H1 (cell line): Measurements from ENCODE around the gene DCTN3. TPM values are rescaled to one million over a fixed set of nuclear protein-coding genes. Genes with fewer than 3 reads are reported as not detected.

Source experiments
- CTCF ChIA-PET: fragments of 300-600 bp; sonication (Branson Sonifier 250); formaldehyde crosslinking; loops from one replicate; lab custom pipeline; 2021; ENCODE audit not compliant: partially characterized antibody; lab: Charles Lee
- POLR2A ChIA-PET: fragments of 300-600 bp; sonication (Branson Sonifier 250); formaldehyde crosslinking; loops from one replicate; lab custom pipeline; 2021; ENCODE audit warnings: inconsistent platforms; ENCODE audit not compliant: partially characterized antibody; lab: Charles Lee
- DNase-seq, 2 experiments: peaks; one replicate each; pipeline versions ENCODE4 v3.0.0 to v3.0.0-alpha.2; 2010 to 2022; ENCODE audit warnings: low spot score in 2 of 2, low read depth in 1 of 2, mixed read lengths in 1 of 2
- FAIRE-seq: peaks from 2 replicates; lab custom pipeline; 2011; peaks lifted over from hg19 to GRCh38; lab: Jason Lieb, UNC
- H2AFZ ChIP-seq: 2 replicates; pipeline ENCODE4 v1.8.1; 2012; ENCODE audit warnings: low read length, inconsistent platforms
- H2AK5ac ChIP-seq: 2 replicates; pipeline ENCODE4 v1.6.1; 2013; ENCODE audit warnings: low read depth, low read length
- H2BK120ac ChIP-seq: replicated peaks from 2 replicates; pipeline ENCODE3; 2013; ENCODE audit warnings: low read depth, low read length, inconsistent platforms
- H2BK12ac ChIP-seq: 2 replicates; pipeline ENCODE4 v1.6.1; 2013; ENCODE audit warnings: low read depth, low read length
- H2BK15ac ChIP-seq: 2 replicates; pipeline ENCODE4 v1.6.1; 2013; ENCODE audit warnings: low read length
- H2BK20ac ChIP-seq: 2 replicates; pipeline ENCODE4 v1.6.1; 2013; ENCODE audit warnings: low read length
- H2BK5ac ChIP-seq: 2 replicates; pipeline ENCODE4 v1.6.1; 2013; ENCODE audit warnings: low read depth, low read length
- H3K14ac ChIP-seq: 2 replicates; pipeline ENCODE4 v1.6.1; 2013; ENCODE audit warnings: inconsistent platforms; ENCODE audit not compliant: insufficient read length
- H3K18ac ChIP-seq: 2 replicates; pipeline ENCODE4 v1.6.1; 2013; ENCODE audit warnings: low read length; ENCODE audit errors: extremely low read depth
- H3K23ac ChIP-seq: 2 replicates; pipeline ENCODE4 v1.6.1; 2013; ENCODE audit warnings: inconsistent platforms; ENCODE audit not compliant: insufficient read length
- H3K23me2 ChIP-seq: 2 replicates; pipeline ENCODE4 v1.6.1; 2013; ENCODE audit warnings: low read depth, low read length
- H3K27ac ChIP-seq: 2 replicates; pipeline ENCODE4 v1.6.1; 2011; ENCODE audit warnings: low read depth, low read length, inconsistent platforms
- H3K27me3 ChIP-seq, 4 experiments: replicated peaks in 1 of 4; 1 replicate in 1 of 4; 2 replicates in 3 of 4; pipeline versions ENCODE4 v1.6.1 to v1.8.1; 2011 to 2013; ENCODE audit warnings: low read length in 3 of 4, mild to moderate bottlenecking in 3 of 4, inconsistent platforms in 2 of 4, mixed read lengths in 2 of 4, moderate library complexity in 1 of 4; ENCODE audit not compliant: control insufficient read depth in 3 of 4, insufficient read depth in 3 of 4; ENCODE audit errors: extremely low read depth in 1 of 4
- H3K36me3 ChIP-seq, 4 experiments: 2 replicates each; pipeline versions ENCODE4 v1.6.1 to v1.8.1; 2011 to 2013; ENCODE audit warnings: mild to moderate bottlenecking in 4 of 4, low read length in 3 of 4, moderate library complexity in 2 of 4, control low read depth in 1 of 4, inconsistent platforms in 1 of 4; ENCODE audit not compliant: insufficient read depth in 4 of 4, control insufficient read depth in 2 of 4
- H3K4ac ChIP-seq: replicated peaks from 2 replicates; pipeline ENCODE3; 2013; ENCODE audit warnings: low read length, low read depth, mixed read lengths, inconsistent platforms; ENCODE audit not compliant: insufficient read length
- H3K4me1 ChIP-seq, 4 experiments: replicated peaks in 1 of 4; 1 replicate in 1 of 4; 2 replicates in 3 of 4; pipeline versions ENCODE4 v1.6.1 to v1.8.1; 2011 to 2013; ENCODE audit warnings: low read length in 3 of 4, inconsistent platforms in 2 of 4, mixed read lengths in 1 of 4; ENCODE audit not compliant: insufficient read depth in 4 of 4, control insufficient read depth in 3 of 4
- H3K4me2 ChIP-seq, 2 experiments: 2 replicates each; pipeline versions ENCODE4 v1.6.1 to v1.8.1; 2011 to 2013; ENCODE audit warnings: low read depth in 2 of 2, low read length in 2 of 2, control low read depth in 1 of 2, inconsistent platforms in 1 of 2, mild to moderate bottlenecking in 1 of 2; ENCODE audit not compliant: insufficient read depth in 1 of 2
- H3K4me3 ChIP-seq, 4 experiments: fragments of 200-600, 300-600 bp in 1 of 4; sonication (generic), shearing (Covaris generic), sonication (Bioruptor Twin) in 1 of 4; 2 replicates each; pipeline versions ENCODE4 v1.5.1 to v1.8.1; 2011 to 2016; ENCODE audit warnings: low read length in 4 of 4, low read depth in 3 of 4, control low read depth in 2 of 4, inconsistent platforms in 2 of 4, mild to moderate bottlenecking in 2 of 4, mixed read lengths in 1 of 4, moderate library complexity in 1 of 4; ENCODE audit not compliant: insufficient read depth in 2 of 4; ENCODE audit errors: extremely low read depth in 1 of 4
- H3K56ac ChIP-seq: replicated peaks from 2 replicates; pipeline ENCODE3; 2013; ENCODE audit warnings: low read depth, mild to moderate bottlenecking, mixed read lengths, low read length, inconsistent platforms; ENCODE audit not compliant: insufficient read length
- H3K79me1 ChIP-seq: 2 replicates; pipeline ENCODE4 v1.6.1; 2013; ENCODE audit warnings: low read depth, low read length, control low read depth
- H3K79me2 ChIP-seq, 2 experiments: 2 replicates each; pipeline versions ENCODE4 v1.6.1 to v1.8.1; 2012 to 2013; ENCODE audit warnings: low read length in 2 of 2, mild to moderate bottlenecking in 2 of 2, inconsistent platforms in 1 of 2; ENCODE audit not compliant: insufficient read depth in 2 of 2, control insufficient read depth in 1 of 2
- H3K9ac ChIP-seq, 4 experiments: replicated peaks in 1 of 4; 1 replicate in 1 of 4; 2 replicates in 3 of 4; pipeline versions ENCODE4 v1.6.1 to v1.8.1; 2011 to 2013; ENCODE audit warnings: low read depth in 3 of 4, low read length in 3 of 4, control low read depth in 2 of 4, mild to moderate bottlenecking in 2 of 4, moderate library complexity in 2 of 4, inconsistent platforms in 1 of 4; ENCODE audit errors: extremely low read depth in 1 of 4
- H3K9me3 ChIP-seq, 2 experiments: 2 replicates each; pipeline versions ENCODE4 v1.6.1 to v1.8.1; 2012 to 2013; ENCODE audit warnings: mild to moderate bottlenecking in 2 of 2, moderate library complexity in 2 of 2, control low read depth in 1 of 2, inconsistent platforms in 1 of 2, low read depth in 1 of 2, low read length in 1 of 2, mixed read lengths in 1 of 2; ENCODE audit not compliant: insufficient read depth in 2 of 2
- H4K20me1 ChIP-seq, 2 experiments: replicated peaks in 1 of 2; 2 replicates each; pipeline versions ENCODE3 to v1.8.1; 2011 to 2013; ENCODE audit warnings: inconsistent platforms in 2 of 2, low read length in 2 of 2, mild to moderate bottlenecking in 1 of 2; ENCODE audit not compliant: insufficient read depth in 2 of 2, control insufficient read depth in 1 of 2
- H4K5ac ChIP-seq: 2 replicates; pipeline ENCODE4 v1.6.1; 2013; ENCODE audit warnings: low read length, low read depth, mixed read lengths, inconsistent platforms; ENCODE audit not compliant: insufficient read length
- H4K8ac ChIP-seq: 2 replicates; pipeline ENCODE4 v1.8.0; 2013; ENCODE audit warnings: mild to moderate bottlenecking, moderate library complexity, low read length, inconsistent platforms; ENCODE audit not compliant: insufficient read depth; ENCODE audit errors: extremely low read depth
- H4K91ac ChIP-seq: replicated peaks from 2 replicates; pipeline ENCODE3; 2013; ENCODE audit warnings: low read length, mixed read lengths, inconsistent platforms; ENCODE audit not compliant: insufficient read length
- CREB1 ChIP-seq: IDR thresholded peaks from 2 replicates; pipeline ENCODE4 v1.6.1; 2012; ENCODE audit warnings: inconsistent platforms
- CTBP2 ChIP-seq: IDR thresholded peaks from 2 replicates; pipeline ENCODE4 v1.7.0; 2011; ENCODE audit warnings: borderline replicate concordance, mild to moderate bottlenecking, moderate library complexity, mixed read lengths, low read length; ENCODE audit not compliant: insufficient read depth, insufficient read length
- GABPA ChIP-seq: IDR thresholded peaks from 2 replicates; pipeline ENCODE4 v1.6.1; 2011; ENCODE audit warnings: mild to moderate bottlenecking, low read length, moderate library complexity, borderline replicate concordance; ENCODE audit not compliant: insufficient read depth
- POU5F1 ChIP-seq: IDR thresholded peaks from 2 replicates; pipeline ENCODE4 v1.6.1; 2011; ENCODE audit warnings: low read depth, mild to moderate bottlenecking, low read length, moderate library complexity
- RFX5 ChIP-seq: IDR thresholded peaks from 2 replicates; pipeline ENCODE4 v1.6.1; 2011; ENCODE audit warnings: low read depth, low read length, improper control_type of control experiment, borderline replicate concordance
- RXRA ChIP-seq: IDR thresholded peaks from 2 replicates; pipeline ENCODE4 v1.6.1; 2011; ENCODE audit warnings: low read depth, mild to moderate bottlenecking, low read length, moderate library complexity; ENCODE audit not compliant: insufficient read depth
- YY1 ChIP-seq: IDR thresholded peaks from 2 replicates; pipeline ENCODE4 v1.6.1; 2011; ENCODE audit warnings: low read depth, mild to moderate bottlenecking, low read length
- WGBS, 2 experiments: shearing (Covaris generic) in 1 of 2; methylation state at CpG; one replicate each; pipeline versions ENCODE4 v1.1.6 to v1.1.7; 2013 to 2015; ENCODE audit warnings: low lambda C conversion rate in 2 of 2, mixed read lengths in 2 of 2, inconsistent platforms in 1 of 2, low coverage in 1 of 2, missing lambda C conversion rate in 1 of 2; ENCODE audit not compliant: insufficient replicate concordance in 2 of 2, insufficient coverage in 1 of 2, insufficient read length in 1 of 2; ENCODE audit errors: extremely low coverage in 1 of 2, missing lambda C conversion rate in 1 of 2; 5-methylcytosine and 5-hydroxymethylcytosine counted together
- polyA plus RNA-seq, 7 experiments: library from polyadenylated mRNA; depleted of rRNA in 3 of 7; stranded (reverse) in 5 of 7; unstranded in 2 of 7; fragments of >200 nt in 5 of 7; fragments of 200-250 nt in 2 of 7; gene quantifications; 1 replicate in 5 of 7; 2 replicates in 1 of 7; 4 replicates in 1 of 7; pipeline versions ENCODE4 v1.2.1 to v1.2.3, GENCODE V29; 2011 to 2013; ENCODE audit warnings: missing spikeins in 2 of 7, mixed read lengths in 2 of 7
- total RNA-seq: library from RNA; stranded (reverse); fragmentation: NEBNext Ultra II Directional; extraction: Animal tissue kit (Norgen Biotek cat#: 25700); gene quantifications from 2 replicates; pipeline ENCODE4 v1.2.1, GENCODE V29; 2021
- TF ChIP-seq, protein P1 (sequence below): IDR thresholded peaks from 2 replicates; pipeline ENCODE4 v1.6.1; 2012; ENCODE audit warnings: inconsistent platforms
- TF ChIP-seq, protein P2 (sequence below), 3 experiments: IDR thresholded peaks; 1 replicate in 2 of 3; 2 replicates in 1 of 3; pipeline versions ENCODE4 v1.5.1 to v1.6.1; 2011; ENCODE audit warnings: low read length in 3 of 3, mild to moderate bottlenecking in 3 of 3, inconsistent platforms in 2 of 3, low read depth in 1 of 3, moderate library complexity in 1 of 3; ENCODE audit not compliant: insufficient read depth in 1 of 3; ENCODE audit errors: control extremely low read depth in 1 of 3

DCTN3 gene
- total and polyA plus RNA-seq, 2 of the 8 experiments (the other 6 are each of a cell fraction or from before 2014, with no cell fraction given): 25.6 to 39.2 TPM

DNA sequence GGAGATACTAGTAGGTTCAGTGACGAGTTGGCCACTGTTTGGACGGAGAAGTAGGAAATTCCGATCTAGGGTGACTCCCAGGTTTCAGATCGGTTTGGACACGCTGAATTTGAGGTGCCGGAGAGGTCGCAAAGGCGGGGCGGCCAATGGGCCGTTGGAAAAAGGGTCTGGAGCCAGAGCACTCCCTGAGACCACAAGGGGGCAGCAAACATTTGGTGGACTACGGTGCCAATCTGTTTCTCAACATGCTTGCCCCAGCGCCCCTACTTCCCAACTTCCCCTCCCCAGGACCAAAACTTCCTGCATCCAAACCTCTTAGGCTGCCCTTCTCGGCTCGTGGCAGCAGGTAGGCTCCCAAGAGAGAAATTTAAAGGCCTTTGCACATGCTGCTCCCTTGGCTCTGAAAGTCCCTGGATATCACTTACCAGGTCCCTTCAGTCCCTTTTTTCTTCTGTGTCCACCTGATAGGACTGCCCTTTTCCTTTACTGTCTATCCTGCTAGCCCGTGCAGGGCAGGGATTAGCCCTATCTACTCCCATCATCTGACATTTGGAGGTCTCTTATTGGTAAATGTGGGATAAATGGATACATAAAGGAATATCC lies 7.4 kb downstream of the DCTN3 start:
- Histone ChIP-seq H2AK5ac (no peak overlapping the region), H3K23me2 (peaks cover 10% of the 10 kb centered on the region; the same call in 1 of the 2 replicates), H3K4me2 (peak overlapping the region; percentile 81 to 94), H2BK12ac (no peak overlapping the region), H2BK120ac (no peak overlapping the region), H4K5ac (no peak overlapping the region), H2BK20ac (no peak overlapping the region), H2BK5ac (no peak overlapping the region), H3K9ac (no peak overlapping the region; a peak in 2 of 7 replicates), H3K4ac (no peak overlapping the region), H2BK15ac (no peak overlapping the region; the same call in 1 of the 2 replicates), H3K27ac (no peak overlapping the region), H3K9me3 (no peaks in the 10 kb centered on the region), H3K79me1 (no peaks in the 10 kb centered on the region), H4K8ac (no peak overlapping the region), H3K4me3 (peak overlapping the region; percentile 74 to 87 (median 82)), H4K20me1 (no peaks in the 10 kb centered on the region), H3K56ac (no peak overlapping the region), H3K23ac (no peak overlapping the region), H3K27me3 (peaks cover 0 to 3% (median 2%) of the 10 kb centered on the region in 4 experiments; a peak in 2 of 7 replicates), H3K18ac (peak overlapping the region; percentile 83; the same call in 1 of the 2 replicates), H4K91ac (no peak overlapping the region), H3K79me2 (no peaks in the 10 kb centered on the region), H2AFZ (no peak overlapping the region), H3K14ac (no peak overlapping the region), H3K36me3 (no peaks in the 10 kb centered on the region; a peak in 1 of 8 replicates), H3K4me1 (peaks cover 0 to 11% (median 6%) of the 10 kb centered on the region in 4 experiments; a peak in 6 of 7 replicates)
- ChIA-PET POLR2A (interaction anchor here (0.7 to 3.4 kb wide), 9 partner anchors 9 to 48 kb away, joined by 3 to 17 read pairs (median 3); partner anchors contain the start of genes ARID3C and SIGMAR1), CTCF (interaction anchor here (0.7 to 16.9 kb wide), 25 partner anchors 9 to 209 kb away, joined by 3 to 401 read pairs (median 5); partner anchors contain the start of genes ARID3C, GALT and SIGMAR1)
- 8% methylated on average over 15 of the region's 15 CpGs; no CpG with 5 or more reads in 1 of the 2 experiments for WGBS, 2 experiments
- FAIRE-seq (no peak), DNase-seq (peak in 1 of 2 experiments; percentile 90)
- no peak for TF ChIP-seq RXRA
- peak; percentile 31; the same call in 1 of the 2 replicates for TF ChIP-seq YY1
- no peak for TF ChIP-seq POU5F1
- TF ChIP-seq CREB1: no peak
- TF ChIP-seq, protein P1, sequence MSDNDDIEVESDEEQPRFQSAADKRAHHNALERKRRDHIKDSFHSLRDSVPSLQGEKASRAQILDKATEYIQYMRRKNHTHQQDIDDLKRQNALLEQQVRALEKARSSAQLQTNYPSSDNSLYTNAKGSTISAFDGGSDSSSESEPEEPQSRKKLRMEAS: 0 out of 2 replicates have a peak, but pooled peaks have one; percentile 20
- TF ChIP-seq GABPA: peak; percentile 36; the same call in 1 of the 2 replicates
- TF ChIP-seq CTBP2: no peak
- TF ChIP-seq, protein P2, sequence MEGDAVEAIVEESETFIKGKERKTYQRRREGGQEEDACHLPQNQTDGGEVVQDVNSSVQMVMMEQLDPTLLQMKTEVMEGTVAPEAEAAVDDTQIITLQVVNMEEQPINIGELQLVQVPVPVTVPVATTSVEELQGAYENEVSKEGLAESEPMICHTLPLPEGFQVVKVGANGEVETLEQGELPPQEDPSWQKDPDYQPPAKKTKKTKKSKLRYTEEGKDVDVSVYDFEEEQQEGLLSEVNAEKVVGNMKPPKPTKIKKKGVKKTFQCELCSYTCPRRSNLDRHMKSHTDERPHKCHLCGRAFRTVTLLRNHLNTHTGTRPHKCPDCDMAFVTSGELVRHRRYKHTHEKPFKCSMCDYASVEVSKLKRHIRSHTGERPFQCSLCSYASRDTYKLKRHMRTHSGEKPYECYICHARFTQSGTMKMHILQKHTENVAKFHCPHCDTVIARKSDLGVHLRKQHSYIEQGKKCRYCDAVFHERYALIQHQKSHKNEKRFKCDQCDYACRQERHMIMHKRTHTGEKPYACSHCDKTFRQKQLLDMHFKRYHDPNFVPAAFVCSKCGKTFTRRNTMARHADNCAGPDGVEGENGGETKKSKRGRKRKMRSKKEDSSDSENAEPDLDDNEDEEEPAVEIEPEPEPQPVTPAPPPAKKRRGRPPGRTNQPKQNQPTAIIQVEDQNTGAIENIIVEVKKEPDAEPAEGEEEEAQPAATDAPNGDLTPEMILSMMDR (IDR thresholded peaks at IDR 0.05; ENCODE audit: control extremely low read depth in 1 of 3, insufficient read depth in 1 of 3, low read depth in 1 of 3, low read length in 3 of 3): peak; percentile 81 to 95 (median 88)
- TF ChIP-seq RFX5: no peak
